ENCODE measurements around the gene SERPINA5.

Gene SERPINA5

GRCh38 chr14:94544726-94545125 lies 36.5 kb upstream of the SERPINA5 start:
- Histone ChIP-seq H3K36me3 (ENCODE audit: insufficient read depth, low read length) (no peaks in the 10 kb centered on the region), H3K4me3 (ENCODE audit: low read length) (no peak overlapping the region), H3K27me3 (ENCODE audit: insufficient read depth, low read length) (no peaks in the 10 kb centered on the region), H3K9me3 (ENCODE audit: low read length) (no peaks in the 10 kb centered on the region), H3K4me1 (ENCODE audit: insufficient read depth, low read length) (no peaks in the 10 kb centered on the region), H2AFZ (ENCODE audit: low read depth, low read length) (no peak overlapping the region)

GRCh38 chr14:94545131-94545841 lies 35.9 kb upstream of the SERPINA5 start:
- Histone ChIP-seq H3K4me1 (ENCODE audit: insufficient read depth, low read length) (no peaks in the 10 kb centered on the region), H3K9me3 (ENCODE audit: low read length) (no peaks in the 10 kb centered on the region), H3K27me3 (ENCODE audit: insufficient read depth, low read length) (no peaks in the 10 kb centered on the region), H3K36me3 (ENCODE audit: insufficient read depth, low read length) (no peaks in the 10 kb centered on the region), H3K4me3 (ENCODE audit: low read length) (no peak overlapping the region), H2AFZ (ENCODE audit: low read depth, low read length) (no peak overlapping the region)

- Histone ChIP-seq H3K9me3 (ENCODE audit: low read length) (no peaks in the 10 kb centered on the region), H3K27me3 (ENCODE audit: insufficient read depth, low read length) (no peaks in the 10 kb centered on the region), H3K4me1 (ENCODE audit: insufficient read depth, low read length) (no peaks in the 10 kb centered on the region), H2AFZ (ENCODE audit: low read depth, low read length) (no peak overlapping the region), H3K4me3 (ENCODE audit: low read length) (no peak overlapping the region), H3K36me3 (ENCODE audit: insufficient read depth, low read length) (no peaks in the 10 kb centered on the region)
Observed at GRCh38 chr14:94547151-94547680, 34.0 kb upstream of the SERPINA5 start.

- Histone ChIP-seq H2AFZ (ENCODE audit: low read depth, low read length) (no peak overlapping the region), H3K9me3 (ENCODE audit: low read length) (no peaks in the 10 kb centered on the region), H3K27me3 (ENCODE audit: insufficient read depth, low read length) (no peaks in the 10 kb centered on the region), H3K4me1 (ENCODE audit: insufficient read depth, low read length) (no peaks in the 10 kb centered on the region), H3K36me3 (ENCODE audit: insufficient read depth, low read length) (no peaks in the 10 kb centered on the region), H3K4me3 (ENCODE audit: low read length) (no peak overlapping the region)
Observed at GRCh38 chr14:94547726-94548125, 33.5 kb upstream of the SERPINA5 start.

- Histone ChIP-seq H3K36me3 (ENCODE audit: insufficient read depth, low read length) (no peaks in the 10 kb centered on the region), H3K9me3 (ENCODE audit: low read length) (no peaks in the 10 kb centered on the region), H3K4me3 (ENCODE audit: low read length) (no peak overlapping the region), H3K27me3 (ENCODE audit: insufficient read depth, low read length) (no peaks in the 10 kb centered on the region), H3K4me1 (ENCODE audit: insufficient read depth, low read length) (no peaks in the 10 kb centered on the region), H2AFZ (ENCODE audit: low read depth, low read length) (no peak overlapping the region)
Observed at GRCh38 chr14:94548131-94548998, 32.9 kb upstream of the SERPINA5 start.

GRCh38 chr14:94548999-94549985 lies 31.9 kb upstream of the SERPINA5 start:
- Histone ChIP-seq H3K9me3 (ENCODE audit: low read length) (no peaks in the 10 kb centered on the region), H3K4me1 (ENCODE audit: insufficient read depth, low read length) (no peaks in the 10 kb centered on the region), H2AFZ (ENCODE audit: low read depth, low read length) (no peak overlapping the region), H3K4me3 (ENCODE audit: low read length) (no peak overlapping the region), H3K36me3 (ENCODE audit: insufficient read depth, low read length) (no peaks in the 10 kb centered on the region), H3K27me3 (ENCODE audit: insufficient read depth, low read length) (no peaks in the 10 kb centered on the region)

GRCh38 chr14:94550041-94550440 lies 31.2 kb upstream of the SERPINA5 start:
- H3K4me1 ChIP-seq (ENCODE audit: insufficient read depth, low read length) = no peaks in the 10 kb centered on the region
- H2AFZ ChIP-seq (ENCODE audit: low read depth, low read length) = no peak overlapping the region
- no peaks in the 10 kb centered on the region for H3K9me3 ChIP-seq (ENCODE audit: low read length)
- no peak overlapping the region for H3K4me3 ChIP-seq (ENCODE audit: low read length)
- H3K27me3 ChIP-seq (ENCODE audit: insufficient read depth, low read length) = no peaks in the 10 kb centered on the region
- no peaks in the 10 kb centered on the region for H3K36me3 ChIP-seq (ENCODE audit: insufficient read depth, low read length)

- Histone ChIP-seq H3K9me3 (ENCODE audit: low read length) (no peaks in the 10 kb centered on the region), H2AFZ (ENCODE audit: low read depth, low read length) (no peak overlapping the region), H3K27me3 (ENCODE audit: insufficient read depth, low read length) (no peaks in the 10 kb centered on the region), H3K4me3 (ENCODE audit: low read length) (no peak overlapping the region), H3K36me3 (ENCODE audit: insufficient read depth, low read length) (no peaks in the 10 kb centered on the region), H3K4me1 (ENCODE audit: insufficient read depth, low read length) (no peaks in the 10 kb centered on the region)
Observed at GRCh38 chr14:94555991-94556390, 25.2 kb upstream of the SERPINA5 start.

- Histone ChIP-seq H3K4me1 (ENCODE audit: insufficient read depth, low read length) (no peaks in the 10 kb centered on the region), H3K4me3 (ENCODE audit: low read length) (no peak overlapping the region), H2AFZ (ENCODE audit: low read depth, low read length) (no peak overlapping the region), H3K36me3 (ENCODE audit: insufficient read depth, low read length) (no peaks in the 10 kb centered on the region), H3K9me3 (ENCODE audit: low read length) (no peaks in the 10 kb centered on the region), H3K27me3 (ENCODE audit: insufficient read depth, low read length) (no peaks in the 10 kb centered on the region)
Observed at GRCh38 chr14:94557327-94557726, 23.9 kb upstream of the SERPINA5 start.

- Histone ChIP-seq H3K9me3 (ENCODE audit: low read length) (no peaks in the 10 kb centered on the region), H3K36me3 (ENCODE audit: insufficient read depth, low read length) (no peaks in the 10 kb centered on the region), H2AFZ (ENCODE audit: low read depth, low read length) (no peak overlapping the region), H3K4me3 (ENCODE audit: low read length) (no peak overlapping the region), H3K27me3 (ENCODE audit: insufficient read depth, low read length) (no peaks in the 10 kb centered on the region), H3K4me1 (ENCODE audit: insufficient read depth, low read length) (no peaks in the 10 kb centered on the region)
Observed at GRCh38 chr14:94558842-94559241, 22.4 kb upstream of the SERPINA5 start.

GRCh38 chr14:94559638-94560290 lies 21.5 kb upstream of the SERPINA5 start:
- no peaks in the 10 kb centered on the region for H3K4me1 ChIP-seq (ENCODE audit: insufficient read depth, low read length)
- no peak overlapping the region for H3K4me3 ChIP-seq (ENCODE audit: low read length)
- no peaks in the 10 kb centered on the region for H3K36me3 ChIP-seq (ENCODE audit: insufficient read depth, low read length)
- no peak overlapping the region for H2AFZ ChIP-seq (ENCODE audit: low read depth, low read length)
- H3K27me3 ChIP-seq (ENCODE audit: insufficient read depth, low read length) = no peaks in the 10 kb centered on the region
- no peaks in the 10 kb centered on the region for H3K9me3 ChIP-seq (ENCODE audit: low read length)

- Histone ChIP-seq H3K4me3 (ENCODE audit: low read length) (no peak overlapping the region), H3K27me3 (ENCODE audit: insufficient read depth, low read length) (no peaks in the 10 kb centered on the region), H3K36me3 (ENCODE audit: insufficient read depth, low read length) (no peaks in the 10 kb centered on the region), H3K4me1 (ENCODE audit: insufficient read depth, low read length) (no peaks in the 10 kb centered on the region), H2AFZ (ENCODE audit: low read depth, low read length) (no peak overlapping the region), H3K9me3 (ENCODE audit: low read length) (no peaks in the 10 kb centered on the region)
Observed at GRCh38 chr14:94560291-94560665, 20.9 kb upstream of the SERPINA5 start.
